Measurements from ENCODE around the gene RNASE7. TPM values are rescaled to one million over a fixed set of nuclear protein-coding genes. Genes with fewer than 3 reads are reported as not detected.
A peak's percentile ranks its signal among the peaks of the same experiment; 100 is the strongest.

Gene RNASE7
- total RNA-seq, 1 donor from 2014 or later: not detected

GRCh38 chr14:21084998-21085853 lies 43.1 kb downstream of the RNASE7 start:
- no peak for DNase-seq (ENCODE audit: extremely low read depth, low read depth, low spot score)

DNA sequence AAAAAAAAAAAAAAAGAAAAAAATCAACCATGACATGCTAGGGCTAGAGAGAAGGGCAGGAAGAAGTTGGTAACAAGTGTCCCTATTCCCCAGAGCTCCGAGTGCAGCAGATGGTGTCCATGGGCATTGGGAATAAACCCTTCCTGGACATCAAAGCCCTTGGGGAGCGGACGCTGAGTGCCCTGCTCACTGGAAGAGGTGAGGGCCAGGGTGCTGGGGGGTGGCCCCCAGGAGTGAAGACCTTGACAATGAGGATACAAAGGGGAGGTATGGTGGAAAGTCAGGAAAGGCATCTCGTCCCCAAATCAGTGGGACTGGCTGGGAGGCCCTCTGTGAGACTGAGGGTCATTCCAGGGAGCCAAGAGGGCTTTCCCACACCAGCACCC lies 44.7 kb downstream of the RNASE7 start:
- no peak for DNase-seq (ENCODE audit: extremely low read depth, low read depth, low spot score)

- peak; percentile 83 for DNase-seq (ENCODE audit: extremely low read depth, low read depth, low spot score)
Measured at GRCh38 chr14:21087294-21088091, 45.3 kb downstream of the RNASE7 start.

GRCh38 chr14:21088687-21089086 lies 46.5 kb downstream of the RNASE7 start:
- no peak for DNase-seq (ENCODE audit: extremely low read depth, low read depth, low spot score)

DNA sequence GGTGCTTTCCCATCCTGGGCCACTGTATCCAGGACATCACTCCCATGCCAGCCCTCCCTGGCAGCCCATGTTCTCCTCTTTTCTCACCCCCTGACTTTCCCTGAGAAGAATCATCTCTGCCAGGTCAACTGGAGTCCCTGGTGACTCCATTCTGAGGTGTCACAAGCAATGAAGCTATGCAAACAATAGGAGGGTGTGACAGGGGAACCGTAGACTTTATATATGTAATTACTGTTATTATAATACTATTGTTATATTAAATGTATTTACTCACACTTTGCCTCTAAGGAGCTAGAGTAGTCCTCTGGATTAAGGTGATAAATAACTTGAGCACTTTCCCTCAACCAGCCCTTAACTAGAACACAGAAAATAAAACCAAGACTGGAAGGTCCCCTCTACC lies 47.1 kb downstream of the RNASE7 start:
- DNase-seq (ENCODE audit: extremely low read depth, low read depth, low spot score): no peak

- DNase-seq (ENCODE audit: extremely low read depth, low read depth, low spot score): no peak
Measured at GRCh38 chr14:21089877-21090193, 47.7 kb downstream of the RNASE7 start.

DNA sequence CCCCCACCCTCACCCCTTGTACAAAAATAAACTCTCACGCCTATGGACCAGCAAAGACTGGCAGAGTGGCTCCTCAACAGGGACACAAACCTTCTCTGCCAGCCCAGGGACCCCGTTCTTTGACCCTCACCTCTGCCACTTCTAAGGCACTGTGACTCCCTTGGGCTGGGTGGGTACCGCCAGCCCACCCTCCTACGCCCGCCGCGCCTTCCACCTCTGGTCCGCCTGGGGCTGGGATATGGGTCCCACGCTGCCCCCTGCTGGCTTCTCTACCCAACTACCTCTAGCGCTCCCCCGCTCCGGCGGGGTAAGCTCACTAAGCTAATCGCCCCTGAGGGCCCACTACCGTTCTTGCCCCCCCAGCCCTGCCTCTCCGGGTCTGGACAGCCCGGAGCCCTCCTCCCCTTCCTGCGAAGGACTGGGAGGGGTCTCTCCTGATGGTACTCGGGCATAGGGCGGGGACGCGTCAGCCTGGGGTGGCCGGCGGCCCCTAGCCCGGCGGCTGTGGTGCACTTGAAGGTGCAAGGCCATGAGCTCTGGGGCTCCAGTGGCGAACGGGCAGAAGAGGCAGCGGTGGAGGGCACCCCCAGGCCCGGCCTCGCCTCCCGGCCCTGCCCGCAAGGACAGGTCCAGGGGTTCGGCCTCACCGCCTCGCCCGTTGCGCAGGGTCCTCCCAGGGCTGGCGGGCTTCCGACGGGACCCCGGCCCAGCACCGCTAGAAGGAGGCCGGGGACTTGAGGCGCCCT lies 48.2 kb downstream of the RNASE7 start:
- no peak for DNase-seq (ENCODE audit: extremely low read depth, low read depth, low spot score)

- no peak for DNase-seq (ENCODE audit: extremely low read depth, low read depth, low spot score)
Measured at GRCh38 chr14:21090940-21091663, 48.9 kb downstream of the RNASE7 start.

DNA sequence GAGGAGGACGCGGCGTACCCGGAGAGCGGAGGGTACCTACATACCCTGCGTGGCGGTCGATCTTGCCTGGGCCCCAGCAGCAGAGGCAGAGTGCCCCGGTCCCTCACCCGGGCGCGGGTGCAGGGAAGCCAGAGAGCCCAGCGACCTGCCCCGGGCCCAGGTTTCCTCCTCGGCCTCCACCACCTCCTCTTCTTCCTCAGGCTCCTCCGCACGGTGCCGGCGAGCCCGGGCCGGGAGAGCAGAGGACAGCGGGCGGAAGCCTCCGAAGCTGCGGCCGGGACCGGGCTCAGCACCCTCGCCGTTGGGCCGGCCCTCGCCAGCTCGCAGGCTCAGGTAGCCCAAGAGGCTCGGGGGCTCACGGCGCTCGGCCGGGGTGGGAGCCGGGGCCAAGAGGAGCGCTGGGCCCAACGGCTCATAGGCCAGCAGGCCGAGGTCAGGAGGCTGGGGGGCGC lies 49.7 kb downstream of the RNASE7 start:
- DNase-seq (ENCODE audit: extremely low read depth, low read depth, low spot score): no peak

DNA sequence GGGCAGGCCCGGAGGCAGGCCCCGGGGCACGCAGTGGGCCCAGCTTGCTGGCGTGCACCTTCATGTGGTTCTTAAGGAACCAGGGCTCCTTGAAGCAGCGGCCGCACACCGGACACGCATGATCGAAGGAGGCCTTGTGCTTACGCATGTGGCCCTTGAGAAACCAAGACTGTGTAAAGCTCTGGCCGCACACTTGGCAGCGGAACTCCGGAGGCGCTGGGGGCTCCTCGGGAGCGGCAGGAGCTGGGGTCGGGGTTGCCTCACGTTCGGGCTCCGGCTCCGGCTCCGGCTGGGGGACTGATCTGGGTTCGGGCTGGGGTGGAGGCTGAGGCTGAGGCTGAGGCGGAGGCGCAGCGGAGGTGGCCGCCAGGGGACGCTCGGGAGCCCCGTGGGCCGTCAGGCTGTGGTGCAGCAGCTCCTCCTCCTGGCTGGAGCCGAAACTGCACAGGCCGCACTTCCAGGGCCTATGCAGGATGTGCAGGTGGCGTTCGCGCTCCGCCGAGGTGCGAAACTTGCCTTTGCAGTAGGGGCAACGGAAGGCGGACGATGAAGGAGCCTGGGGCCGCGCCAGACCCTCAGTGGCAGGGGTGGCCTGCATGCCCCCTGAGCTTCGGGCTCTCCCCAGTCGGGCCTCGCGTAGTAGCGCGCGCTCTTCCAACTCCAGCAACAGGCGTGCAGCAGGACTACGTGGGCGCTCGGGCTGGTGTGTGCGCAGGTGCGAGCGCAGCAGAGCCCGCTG lies 50.3 kb downstream of the RNASE7 start:
- no peak for DNase-seq (ENCODE audit: extremely low read depth, low read depth, low spot score)

DNA sequence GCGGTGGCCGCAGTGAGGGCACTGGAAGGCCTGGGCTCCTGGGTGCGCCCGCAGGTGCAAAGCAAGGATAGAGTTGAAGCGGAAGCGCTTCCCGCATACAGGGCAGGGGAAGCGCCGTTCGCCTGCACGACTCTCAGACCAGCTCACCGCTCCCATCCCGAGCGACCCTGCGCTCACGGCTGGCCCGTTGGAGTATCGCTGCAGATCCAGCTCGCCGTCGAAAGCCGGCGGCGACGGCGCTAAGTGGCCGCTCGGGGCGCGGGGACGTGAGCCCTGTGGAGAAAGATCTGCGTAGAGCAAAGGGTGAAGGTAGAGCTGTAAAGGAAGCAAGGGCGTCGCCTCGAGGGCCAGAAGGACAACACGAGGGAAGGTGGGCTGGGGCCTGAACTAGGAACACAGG lies 50.9 kb downstream of the RNASE7 start:
- DNase-seq (ENCODE audit: extremely low read depth, low read depth, low spot score): no peak

Other genes starting within 250 kb of the RNASE7 start
- 215 and 387 TPM in 2 replicates for gene RNASE1, start 239.5 kb upstream of the RNASE7 start, total RNA-seq
- gene RNASE3, start 151.0 kb upstream of the RNASE7 start, total RNA-seq: not detected in 2 replicates
- gene RNASE2, start 86.9 kb upstream of the RNASE7 start, total RNA-seq: not detected in 2 replicates
- gene METTL17, start 52.4 kb upstream of the RNASE7 start, total RNA-seq: 47.3 and 62.2 TPM in 2 replicates
- not detected in 2 replicates for gene SLC39A2, start 43.1 kb upstream of the RNASE7 start, total RNA-seq
- 2.6 and 3.1 TPM in 2 replicates for gene NDRG2, start 17.3 kb upstream of the RNASE7 start, total RNA-seq
- not detected in 2 replicates for gene TPPP2, start 12.1 kb upstream of the RNASE7 start, total RNA-seq
- gene RNASE13, start 7.6 kb upstream of the RNASE7 start, total RNA-seq: not detected in 2 replicates
- gene RNASE8, start 15.5 kb downstream of the RNASE7 start, total RNA-seq: not detected in 2 replicates
- gene ARHGEF40, start 27.9 kb downstream of the RNASE7 start, total RNA-seq: 20.4 and 22.0 TPM in 2 replicates
- gene ZNF219, start 56.3 kb downstream of the RNASE7 start, total RNA-seq: 20.9 and 39.1 TPM in 2 replicates
- gene TMEM253, start 58.7 kb downstream of the RNASE7 start, total RNA-seq: 0.19 TPM in 1 of 2 replicates, not detected in the other
- not detected in 2 replicates for gene OR5AU1, start 113.7 kb downstream of the RNASE7 start, total RNA-seq
- gene HNRNPC, start 227.1 kb downstream of the RNASE7 start, total RNA-seq: 537 and 719 TPM in 2 replicates
- gene RPGRIP1, start 237.7 kb downstream of the RNASE7 start, total RNA-seq: not detected in 2 replicates

All from glomerular endothelial cell (primary cell).